ENCODE data around the gene GPA33. TPM values are rescaled to one million over a fixed set of nuclear protein-coding genes. Genes with fewer than 3 reads are reported as not detected.

The GPA33 gene
- total and polyA plus RNA-seq, 12 donors: 0.03 to 0.79 (median 0.21) TPM; not detected in 6

GRCh38 chr1:167083066-167083665, 7.0 kb downstream of the GPA33 start:
- Histone ChIP-seq H3K9me3 (replicated peaks in 1 of 3) (no peaks in the 10 kb centered on the region), H3K27me3 (peaks cover 5% of the 10 kb centered on the region), H3K4me3 (no peak overlapping the region), H3K27ac (no peak overlapping the region), H3K36me3 (replicated peaks in 1 of 2) (no peaks in the 10 kb centered on the region), H3K4me1 (replicated peaks in 1 of 2) (no peaks in the 10 kb centered on the region)
- no peak for TF ChIP-seq CTCF (IDR thresholded peaks at IDR 0.05)
- TF ChIP-seq POLR2A (IDR thresholded peaks at IDR 0.05): no peak
- 38 to 48% (median 42%) methylated on average over 6 of the region's 6 CpGs for WGBS, 4 donors
- no peak for DNase-seq
- intact Hi-C loops (cut with DNase I): no loop called here

- 38 to 60% (median 56%) methylated on average over 11 of the region's 11 CpGs for WGBS, 4 donors
- H3K36me3 ChIP-seq (replicated peaks in 1 of 2): no peaks in the 10 kb centered on the region
- H3K4me1 ChIP-seq (replicated peaks in 1 of 2): no peaks in the 10 kb centered on the region
- H3K9me3 ChIP-seq (replicated peaks in 1 of 3): no peaks in the 10 kb centered on the region
- peaks cover 5% of the 10 kb centered on the region for H3K27me3 ChIP-seq
- peak in 1 of 7 donors; percentile 33 for DNase-seq
- no peak overlapping the region for H3K27ac ChIP-seq
- TF ChIP-seq CTCF (IDR thresholded peaks at IDR 0.05) (no peak), POLR2A (IDR thresholded peaks at IDR 0.05) (no peak)
- intact Hi-C loops (cut with DNase I): no loop called here
- no peak overlapping the region for H3K4me3 ChIP-seq
Observed at GRCh38 chr1:167082511-167083027, 7.6 kb downstream of the GPA33 start.

GRCh38 chr1:167081594-167082156, 8.5 kb downstream of the GPA33 start:
- no peak overlapping the region for H3K4me3 ChIP-seq
- no peaks in the 10 kb centered on the region for H3K9me3 ChIP-seq (replicated peaks in 1 of 3)
- TF ChIP-seq POLR2A (IDR thresholded peaks at IDR 0.05): no peak
- no peaks in the 10 kb centered on the region for H3K36me3 ChIP-seq (replicated peaks in 1 of 2)
- intact Hi-C loops (cut with DNase I): no loop called here
- DNase-seq: no peak
- WGBS, 4 donors: 74 to 77% (median 75%) methylated on average over 7 to 8 of the region's 8 CpGs
- H3K27ac ChIP-seq: no peak overlapping the region
- peaks cover 5% of the 10 kb centered on the region for H3K27me3 ChIP-seq
- no peaks in the 10 kb centered on the region for H3K4me1 ChIP-seq (replicated peaks in 1 of 2)

GRCh38 chr1:167077868-167078210, 12.3 kb downstream of the GPA33 start:
- Histone ChIP-seq H3K9me3 (replicated peaks in 1 of 3) (no peaks in the 10 kb centered on the region), H3K4me1 (replicated peaks in 1 of 2) (no peaks in the 10 kb centered on the region), H3K27me3 (peaks cover 5% of the 10 kb centered on the region), H3K36me3 (replicated peaks in 1 of 2) (no peaks in the 10 kb centered on the region), H3K4me3 (no peak overlapping the region), H3K27ac (no peak overlapping the region)
- intact Hi-C loops (cut with DNase I): loop anchor here in 1 of 2 donors (10.0 kb wide), 1 partner anchor 137 kb away; no protein-coding TSS in a partner anchor
- no peak for DNase-seq
- TF ChIP-seq POLR2A (IDR thresholded peaks at IDR 0.05) (no peak), CTCF (IDR thresholded peaks at IDR 0.05) (no peak)
